Raji (cell line): ENCODE measurements around the gene XRRA1.

ENCODE experiments used
- POLR2A ChIP-seq: IDR thresholded peaks from 2 replicates; pipeline ENCODE4 v1.6.1; 2011; ENCODE audit warnings: low read depth, low read length, control low read depth; ENCODE audit not compliant: insufficient read depth

Gene XRRA1

GRCh38 chr11:74860743-74861142 is 88.1 kb downstream of the XRRA1 start:
- no peak for TF ChIP-seq POLR2A

- no peak for TF ChIP-seq POLR2A
Measured at GRCh38 chr11:74853223-74853622, 95.7 kb downstream of the XRRA1 start.

DNA sequence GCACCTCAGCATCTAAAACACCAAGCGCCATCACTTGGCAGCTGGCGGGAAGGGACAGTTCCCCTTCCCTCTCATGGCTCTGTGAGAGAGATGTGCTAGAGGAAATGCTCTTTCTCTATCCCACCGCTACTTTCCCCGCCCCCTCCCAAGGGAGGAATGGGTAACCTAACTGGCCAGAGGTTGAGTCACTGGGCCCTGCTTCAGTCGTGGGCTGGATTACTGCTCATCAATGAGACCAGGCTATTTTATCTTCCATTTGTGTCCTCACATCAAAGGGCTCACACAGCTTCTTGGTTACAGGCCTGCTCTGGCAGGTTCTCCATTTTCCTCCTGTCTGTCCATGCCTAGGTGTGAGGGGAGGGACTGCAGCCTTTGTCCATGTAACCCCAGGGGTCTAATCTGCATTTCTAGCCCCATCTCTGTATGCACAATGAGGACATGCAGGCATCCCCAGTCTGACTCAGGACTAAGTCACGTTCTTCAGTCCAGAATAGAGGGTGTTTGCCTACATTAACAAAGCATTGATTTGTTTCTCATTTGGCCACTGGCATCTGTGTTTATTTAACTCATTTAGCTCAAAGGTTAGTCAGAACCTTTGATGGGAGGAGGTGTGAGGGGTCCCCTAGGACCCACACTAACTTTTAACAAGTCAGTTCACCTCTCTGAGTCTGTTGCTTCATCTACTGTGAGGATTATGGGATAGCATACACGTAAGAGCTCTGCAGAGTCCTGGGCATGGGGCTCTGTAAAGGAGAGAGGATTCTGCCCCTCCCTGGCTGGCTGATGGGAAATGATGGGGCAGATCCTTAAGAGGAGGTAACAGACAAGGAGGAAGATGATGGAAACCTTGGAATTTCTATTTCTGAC is 99.1 kb downstream of the XRRA1 start:
- TF ChIP-seq POLR2A = no peak

GRCh38 chr11:74847895-74848294 is 101.0 kb downstream of the XRRA1 start:
- no peak for TF ChIP-seq POLR2A

DNA sequence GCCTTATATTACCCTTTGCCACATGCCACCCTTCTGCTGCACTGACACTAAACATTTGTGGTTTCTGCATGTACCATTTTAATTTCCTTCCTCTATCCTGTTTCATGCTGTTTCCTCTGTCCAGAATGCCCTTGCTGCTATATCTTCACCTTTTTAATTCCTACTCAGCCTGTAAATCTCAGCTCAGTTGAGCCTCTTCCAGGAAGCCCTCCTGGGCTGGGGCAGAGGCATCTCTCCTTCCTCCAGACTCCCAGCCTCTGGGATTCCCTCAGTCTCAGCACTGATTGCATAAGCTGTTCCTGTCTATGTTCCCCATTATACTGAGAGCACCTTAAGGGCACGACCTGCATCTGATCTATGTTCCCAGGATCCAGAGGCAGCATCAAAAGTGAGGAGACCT is 101.5 kb downstream of the XRRA1 start:
- no peak for TF ChIP-seq POLR2A

DNA sequence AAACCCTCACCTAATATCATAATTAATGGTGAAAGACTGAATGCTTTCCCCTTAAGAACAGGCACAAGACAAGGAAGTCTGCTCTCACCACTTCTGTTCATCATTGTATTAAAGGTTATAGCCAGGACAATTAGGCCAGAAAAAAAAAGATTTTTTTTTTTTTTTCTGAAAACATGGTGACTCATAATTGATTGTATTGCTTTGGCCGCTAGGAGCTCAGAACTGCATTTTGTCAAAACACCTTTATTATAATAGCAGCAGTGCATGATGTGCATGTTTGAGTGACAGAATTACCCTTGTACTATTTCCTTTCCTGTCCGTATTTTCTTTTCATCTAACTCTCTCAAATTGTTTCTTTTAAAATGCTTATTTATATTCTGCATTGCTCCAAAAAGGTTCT is 102.1 kb downstream of the XRRA1 start:
- TF ChIP-seq POLR2A = no peak

DNA sequence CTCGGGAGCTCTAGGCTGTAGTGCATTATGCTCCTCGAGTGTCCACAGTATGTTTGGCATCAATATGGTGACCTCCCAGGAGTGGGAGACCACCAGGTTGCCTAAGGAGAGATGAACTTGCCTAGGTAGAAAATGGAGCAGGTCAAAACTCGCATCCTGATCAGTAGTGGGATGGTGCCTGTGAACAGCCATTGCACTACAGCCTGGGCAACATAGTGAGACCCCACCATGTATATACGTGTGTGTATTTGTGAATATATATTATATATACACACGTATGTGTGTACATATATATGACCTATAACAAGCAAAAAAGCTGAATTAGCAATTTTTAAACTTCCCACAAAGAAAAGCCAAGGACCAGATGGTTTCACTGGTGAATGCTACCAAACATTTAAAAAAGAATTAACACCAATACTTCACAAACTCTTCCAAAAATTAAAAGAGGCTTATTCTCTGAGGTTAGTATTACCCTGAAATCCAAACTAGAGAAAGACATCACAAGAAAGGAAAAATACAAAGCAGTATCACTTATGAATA is 102.8 kb downstream of the XRRA1 start:
- no peak for TF ChIP-seq POLR2A

DNA sequence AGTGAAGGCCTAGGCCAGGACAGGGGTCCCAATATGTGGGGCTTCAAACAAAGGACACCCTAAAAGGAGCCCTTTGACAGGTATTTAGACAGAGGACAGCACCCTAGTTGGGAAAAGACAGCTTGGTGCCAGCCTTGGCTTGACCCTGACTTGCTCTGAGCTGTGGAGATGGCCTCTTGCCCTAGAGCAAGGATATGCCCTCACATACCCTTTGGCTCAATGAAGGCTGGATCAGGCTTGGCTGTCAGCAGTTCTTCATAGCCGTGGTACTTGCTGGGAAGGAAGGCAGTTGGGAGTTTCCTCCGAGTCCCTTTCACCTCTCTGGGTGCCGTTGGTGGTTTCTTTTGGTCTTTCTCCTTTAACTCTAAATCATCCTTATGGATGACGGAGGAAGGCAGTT is 104.0 kb downstream of the XRRA1 start:
- no peak for TF ChIP-seq POLR2A

DNA sequence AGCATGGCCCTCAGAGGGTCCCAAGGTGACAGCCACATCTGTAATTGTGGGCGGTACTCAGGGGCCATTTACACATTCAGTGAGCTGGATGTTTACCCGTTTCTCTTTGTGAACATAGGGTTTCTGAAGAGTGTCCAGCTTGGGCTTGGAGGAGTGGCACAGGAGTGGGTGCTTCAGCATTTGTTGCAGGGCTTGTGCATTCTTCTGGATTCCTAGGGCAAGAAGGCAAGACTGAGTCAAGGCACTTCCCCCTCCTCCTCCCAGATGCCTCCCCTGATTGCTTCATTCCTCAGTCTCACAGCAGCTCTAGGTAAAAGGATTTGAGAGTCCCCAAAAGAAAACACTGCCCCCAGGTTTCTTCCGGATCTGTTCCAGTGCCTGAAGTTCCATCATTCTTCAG is 104.8 kb downstream of the XRRA1 start:
- TF ChIP-seq POLR2A = no peak

GRCh38 chr11:74842967-74843366 is 105.9 kb downstream of the XRRA1 start:
- TF ChIP-seq POLR2A = no peak

GRCh38 chr11:74840486-74840885 is 108.4 kb downstream of the XRRA1 start:
- TF ChIP-seq POLR2A = no peak

GRCh38 chr11:74839971-74840370 is 108.9 kb downstream of the XRRA1 start:
- TF ChIP-seq POLR2A = no peak

GRCh38 chr11:74839446-74839845 is 109.4 kb downstream of the XRRA1 start:
- no peak for TF ChIP-seq POLR2A

DNA sequence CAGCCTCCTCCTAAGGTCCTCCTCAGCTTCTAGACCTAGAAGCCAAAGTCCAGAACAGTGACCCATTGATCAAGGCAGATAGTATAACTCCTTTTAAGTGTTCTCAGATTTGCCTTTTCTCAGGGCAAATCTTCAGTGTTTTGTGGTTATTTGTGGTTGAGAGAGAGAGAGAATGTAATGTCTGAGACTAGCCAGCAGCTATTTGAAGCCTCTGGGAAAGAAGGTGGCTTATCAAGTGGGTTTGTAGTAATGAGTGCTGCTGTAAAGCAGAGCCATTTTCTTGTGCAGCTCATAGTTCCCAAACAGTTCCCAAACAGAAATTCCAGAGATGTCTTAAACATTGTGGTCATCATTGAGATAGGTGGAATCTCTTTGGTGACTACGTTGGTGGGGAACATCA is 110.7 kb downstream of the XRRA1 start:
- TF ChIP-seq POLR2A = no peak

- no peak for TF ChIP-seq POLR2A
Measured at GRCh38 chr11:74837191-74837590, 111.7 kb downstream of the XRRA1 start.

GRCh38 chr11:74826901-74827300 is 122.0 kb downstream of the XRRA1 start:
- TF ChIP-seq POLR2A = no peak
